SIG-M5 (cell line): Measurements from ENCODE around the gene SPTSSB.
A peak's percentile ranks its signal among the peaks of the same experiment; 100 is the strongest.

ENCODE experiments used
- DNase-seq: peaks from one replicate; lab custom pipeline; 2025; lab: John Stamatoyannopoulos, UW

Gene SPTSSB

GRCh38 chr3:161390200-161390599 lies 18.9 kb upstream of the SPTSSB start:
- DNase-seq, result no peak

- DNase-seq, result no peak
These were observed 18.2 kb upstream of the SPTSSB start for GRCh38 chr3:161389445-161390035.

GRCh38 chr3:161388855-161389254 lies 17.5 kb upstream of the SPTSSB start:
- peak; percentile 82 for DNase-seq

GRCh38 chr3:161386991-161387770 lies 15.9 kb upstream of the SPTSSB start:
- no peak for DNase-seq

- DNase-seq, result no peak
These were observed 1.3 kb upstream of the SPTSSB start for GRCh38 chr3:161372321-161373260.

GRCh38 chr3:161369531-161369930 lies 1.8 kb downstream of the SPTSSB start:
- DNase-seq, result no peak

GRCh38 chr3:161366094-161366493 lies 5.2 kb downstream of the SPTSSB start:
- DNase-seq, result no peak

- no peak for DNase-seq
These were observed 12.8 kb downstream of the SPTSSB start for GRCh38 chr3:161358488-161358887.

- DNase-seq, result no peak
These were observed 15.0 kb downstream of the SPTSSB start for GRCh38 chr3:161356287-161356686.

- DNase-seq, result no peak
These were observed 15.8 kb downstream of the SPTSSB start for GRCh38 chr3:161355508-161355907.

- DNase-seq, result no peak
These were observed 16.8 kb downstream of the SPTSSB start for GRCh38 chr3:161354554-161354953.

GRCh38 chr3:161351330-161351729 lies 20.0 kb downstream of the SPTSSB start:
- DNase-seq, result no peak

- no peak for DNase-seq
These were observed 20.4 kb downstream of the SPTSSB start for GRCh38 chr3:161350916-161351315.

GRCh38 chr3:161349529-161350312 lies 21.6 kb downstream of the SPTSSB start:
- DNase-seq, result peak; percentile 33

GRCh38 chr3:161348796-161349400 lies 22.4 kb downstream of the SPTSSB start:
- no peak for DNase-seq

GRCh38 chr3:161347726-161348125 lies 23.6 kb downstream of the SPTSSB start:
- DNase-seq, result no peak

- DNase-seq, result no peak
These were observed 26.3 kb downstream of the SPTSSB start for GRCh38 chr3:161345023-161345422.

- no peak for DNase-seq
These were observed 27.3 kb downstream of the SPTSSB start for GRCh38 chr3:161343986-161344385.

- DNase-seq, result no peak
These were observed 27.8 kb downstream of the SPTSSB start for GRCh38 chr3:161343540-161343939.

- DNase-seq, result no peak
These were observed 28.7 kb downstream of the SPTSSB start for GRCh38 chr3:161342629-161343028.
